ENCODE measurements around the gene SLC18A3.

GRCh38 chr10:49578392-49578791, 31.7 kb upstream of the SLC18A3 start:
- TF ChIP-seq POLR2A (IDR thresholded peaks at IDR 0.05) (no peak), CTCF (IDR thresholded peaks at IDR 0.05) (no peak)
